GM08714 (cell line): Measurements from ENCODE around the gene RGSL1.

Experiments used
- H3K4me3 ChIP-seq: fragments of 200-500 bp; sonication (Bioruptor generic); 2 replicates; pipeline ENCODE4 v1.5.1; 2014; ENCODE audit warnings: mild to moderate bottlenecking, low read length, inconsistent platforms
- ZNF274 ChIP-seq: IDR thresholded peaks from 2 replicates; pipeline ENCODE4 v1.6.1; 2012; ENCODE audit warnings: mild to moderate bottlenecking, low read depth, low read length

RGSL1 gene

DNA sequence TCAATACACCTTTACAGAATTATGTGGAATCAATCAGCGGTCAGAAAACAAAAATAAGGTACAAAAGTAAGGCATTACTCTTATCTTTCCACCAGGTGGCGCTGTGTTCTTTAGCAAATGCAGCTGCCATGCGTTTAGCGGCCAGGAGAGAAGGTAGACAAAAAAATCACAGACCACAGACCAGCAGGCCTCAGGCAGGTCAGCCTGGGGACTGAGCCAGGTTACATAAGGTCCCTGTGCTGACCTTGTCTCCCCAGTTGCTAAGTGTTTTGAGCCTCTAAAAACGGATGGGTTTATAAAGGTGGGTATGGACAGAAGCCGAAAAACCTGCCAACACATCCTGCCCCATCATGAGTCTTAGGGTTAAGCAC is 151.5 kb downstream of the RGSL1 start:
- peak overlapping the region; percentile 91; the same call in 1 of the 2 replicates for H3K4me3 ChIP-seq
- TF ChIP-seq ZNF274: no peak

DNA sequence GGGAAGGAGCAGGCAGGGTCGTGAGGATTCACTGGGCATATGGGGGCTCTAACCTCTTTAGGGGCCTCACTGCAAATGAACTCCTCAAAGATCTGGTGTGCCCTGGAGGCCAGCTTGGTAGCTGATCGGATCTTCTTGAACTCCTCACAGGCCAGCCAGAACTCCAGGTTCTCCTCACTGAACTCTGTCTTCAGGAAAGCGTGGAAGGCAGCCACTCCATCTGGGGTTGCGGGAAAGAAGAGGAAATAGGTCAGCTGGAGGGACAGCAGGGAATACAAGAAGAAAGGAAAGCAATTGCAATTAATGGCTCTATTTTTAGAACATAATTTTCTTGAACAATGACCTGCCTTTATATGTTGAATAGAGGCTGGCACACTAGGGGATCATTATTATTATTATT is 152.0 kb downstream of the RGSL1 start:
- TF ChIP-seq ZNF274: no peak
- H3K4me3 ChIP-seq: peak overlapping the region; percentile 91

DNA sequence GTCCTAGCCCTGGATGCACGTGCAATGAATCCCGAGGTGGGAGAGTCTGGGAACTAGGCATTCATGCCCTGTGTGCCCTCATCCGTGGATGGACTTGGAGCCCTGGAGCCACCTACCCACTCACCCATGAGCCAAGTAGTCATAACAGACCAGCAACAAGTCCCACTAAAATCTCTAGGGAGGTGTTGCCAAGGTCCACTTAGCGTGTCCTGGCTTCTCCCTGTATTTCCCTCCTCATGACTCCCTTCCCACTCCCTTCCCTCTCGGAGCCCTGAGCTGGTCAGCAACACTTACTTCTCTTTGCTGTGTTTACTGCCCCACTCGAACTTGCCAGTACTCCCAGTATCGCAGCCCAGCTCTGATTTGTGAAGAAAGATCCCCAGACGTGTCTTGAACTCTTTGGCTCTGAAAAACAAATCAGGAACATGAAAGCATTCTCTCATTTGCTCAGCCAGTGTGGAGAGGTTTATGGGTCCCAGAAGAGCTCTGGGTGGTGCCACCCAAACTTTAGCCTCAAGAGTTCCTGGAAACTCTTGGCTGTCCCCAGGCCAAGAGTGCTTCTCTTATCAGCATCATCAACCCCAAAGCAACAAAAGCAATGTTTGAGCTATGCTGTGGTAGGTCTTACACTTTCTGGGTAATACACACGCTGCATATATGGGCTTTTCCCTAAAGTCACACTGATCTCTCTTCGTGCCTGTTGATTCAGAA is 153.1 kb downstream of the RGSL1 start:
- peak overlapping the region; percentile 91 for H3K4me3 ChIP-seq
- no peak for TF ChIP-seq ZNF274

DNA sequence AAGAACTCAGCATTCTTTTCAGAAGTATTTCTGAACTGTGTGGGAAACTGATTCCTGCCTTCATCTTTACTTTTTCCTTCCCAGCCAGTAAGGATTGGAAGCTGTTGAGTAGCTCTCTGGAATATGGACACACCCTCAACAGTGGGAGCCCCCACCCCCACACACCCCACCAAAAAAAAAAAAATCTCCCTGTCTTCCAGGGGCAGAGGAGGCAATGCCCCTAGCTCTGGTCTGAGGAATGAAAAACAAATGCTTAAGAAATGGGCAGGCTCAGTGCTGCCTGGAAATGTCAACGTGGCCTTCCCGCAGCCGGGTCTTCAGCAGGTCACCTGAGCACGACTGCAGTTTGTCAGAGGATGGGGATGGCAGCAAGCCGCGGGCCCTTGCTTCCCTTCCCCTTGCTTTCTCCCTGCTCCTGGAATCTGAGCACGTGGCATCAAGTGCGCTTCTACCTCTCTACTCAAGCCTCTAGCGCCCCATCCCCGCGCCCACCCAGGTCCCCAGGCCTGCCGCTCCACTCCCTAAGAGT is 153.8 kb downstream of the RGSL1 start:
- TF ChIP-seq ZNF274: no peak

DNA sequence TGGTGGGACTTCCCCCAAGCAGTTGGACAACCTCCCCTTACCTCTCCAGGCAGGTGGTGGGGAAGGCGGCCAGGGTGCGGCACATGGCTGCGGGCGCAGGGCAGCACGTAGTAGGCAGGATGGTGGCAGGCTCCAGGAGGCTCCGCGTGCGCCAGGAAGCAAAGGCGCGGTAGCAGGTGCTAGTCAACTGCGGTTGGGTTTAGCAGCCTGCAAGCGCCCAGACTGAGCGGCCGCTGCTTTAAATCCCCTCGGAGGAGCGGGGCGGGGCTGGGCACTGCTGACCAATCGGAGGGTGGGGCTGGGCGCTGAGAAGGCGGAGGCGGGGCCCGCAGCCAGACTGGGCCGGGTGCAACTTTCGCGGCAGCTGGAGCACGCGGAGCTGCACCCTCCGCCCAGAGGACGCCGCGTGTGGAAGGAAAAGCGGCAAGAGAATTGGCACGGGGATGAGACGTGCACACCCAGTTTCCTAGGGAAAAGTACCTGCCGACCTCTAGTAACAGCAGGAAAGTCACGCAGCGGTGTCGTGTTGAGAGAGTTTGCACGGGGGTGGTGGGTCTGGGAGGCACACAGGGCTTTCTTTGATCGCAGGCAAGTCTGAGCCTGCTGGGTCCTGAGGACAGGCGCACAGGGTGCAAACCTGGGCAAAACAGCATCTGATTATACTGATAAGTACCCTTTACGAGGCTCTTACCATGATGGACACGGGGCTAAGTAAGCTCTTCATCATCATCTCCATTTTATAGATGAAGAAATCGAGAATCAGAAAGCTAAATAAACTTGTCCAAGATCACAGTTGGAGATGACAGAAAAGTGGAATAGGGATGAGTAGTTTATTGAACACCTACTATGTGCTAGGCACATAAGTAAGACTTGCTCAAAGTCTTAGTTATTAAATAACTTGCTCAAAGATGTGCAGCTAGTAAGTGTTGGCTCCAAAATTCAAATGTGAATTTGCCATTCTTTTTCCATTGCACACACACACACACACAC is 154.5 kb downstream of the RGSL1 start, which contains the start of gene RGS16:
RGS16 (minus strand) TSS at position 215 of the 990 bp plus-strand sequence; CDS start at position 85, 130 bp downstream.
- TF ChIP-seq ZNF274: no peak
- H3K4me3 ChIP-seq: peak within 1 kb of the TSS; percentile 91

More for the DNA sequence above, 153.8 kb downstream of the RGSL1 start:
- peak overlapping the region; percentile 91 for H3K4me3 ChIP-seq

DNA sequence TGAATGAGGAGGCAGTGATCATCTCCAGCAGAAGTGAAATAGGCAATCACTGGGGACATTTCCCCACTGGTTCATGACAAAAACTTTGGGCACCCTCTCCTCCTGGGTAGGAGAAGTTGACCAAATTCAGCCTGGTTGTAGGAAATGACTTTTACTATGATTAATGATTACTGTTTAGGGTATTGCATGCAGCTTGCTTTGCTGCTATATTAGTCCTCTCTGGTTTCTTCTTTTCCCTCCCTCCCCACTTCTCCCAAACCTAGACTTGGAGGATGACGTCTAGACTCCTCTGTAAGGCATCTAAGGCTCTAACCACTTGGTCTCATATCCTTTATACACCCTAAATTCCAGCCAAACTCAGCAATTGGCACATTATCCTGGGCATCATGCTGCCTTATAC is 157.6 kb downstream of the RGSL1 start:
- H3K4me3 ChIP-seq: no peak overlapping the region; the same call in 1 of the 2 replicates
- no peak for TF ChIP-seq ZNF274

DNA sequence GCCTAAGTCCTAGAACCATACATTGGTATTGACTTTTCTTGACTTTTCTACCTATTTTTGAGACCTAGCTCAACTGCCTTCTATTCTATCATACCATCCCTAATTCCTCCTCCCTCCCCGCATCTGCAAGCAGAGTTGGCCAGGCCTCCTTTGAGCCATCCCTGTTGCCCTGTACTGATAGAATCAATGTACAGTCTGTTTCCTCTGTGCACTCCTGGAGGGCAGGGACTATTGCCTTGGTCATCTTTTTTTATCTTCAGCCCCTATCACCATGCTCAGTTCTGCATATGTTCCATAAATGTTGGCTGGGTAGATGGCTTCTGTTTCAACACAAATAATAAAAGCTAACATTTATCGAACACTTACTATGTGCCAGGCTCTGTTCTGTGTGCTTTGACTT is 158.3 kb downstream of the RGSL1 start:
- H3K4me3 ChIP-seq: no peak overlapping the region
- no peak for TF ChIP-seq ZNF274

DNA sequence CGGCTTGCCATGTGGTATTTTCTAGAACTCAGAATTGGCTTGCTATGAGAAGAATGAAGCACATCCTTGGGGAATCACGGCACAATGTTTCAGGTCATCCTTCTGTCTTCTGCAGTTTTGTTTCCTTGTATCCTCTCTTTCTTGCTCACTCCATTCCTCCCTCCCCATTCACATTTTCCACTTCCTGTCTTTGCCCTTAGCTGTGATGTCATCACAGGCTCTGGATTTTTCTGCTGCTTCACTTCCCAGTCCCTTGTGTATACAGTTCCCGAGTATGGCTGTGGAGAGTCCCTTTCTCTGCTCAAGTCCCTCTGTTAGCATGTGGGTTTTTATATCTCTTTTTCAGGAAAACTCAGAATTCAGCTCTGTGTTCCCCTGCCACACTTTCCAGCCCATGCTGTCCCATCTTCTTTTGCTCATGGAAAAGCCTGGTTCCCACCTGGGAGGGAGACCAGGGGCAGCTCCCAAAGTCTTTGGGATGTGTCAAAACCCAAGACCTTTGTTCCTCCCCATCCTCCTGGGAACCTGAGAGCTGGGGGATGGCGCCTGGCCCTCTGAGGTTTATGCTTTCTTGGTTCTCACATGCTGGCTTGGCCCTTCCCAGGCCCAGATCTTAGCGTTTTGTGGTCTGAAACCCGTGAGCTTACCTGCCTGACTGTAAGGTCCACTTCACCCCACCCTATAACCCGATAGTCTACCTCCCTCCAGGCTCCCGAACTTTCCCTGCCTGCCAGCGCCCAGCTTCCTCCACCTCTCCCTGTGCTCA is 159.1 kb downstream of the RGSL1 start:
- no peak overlapping the region for H3K4me3 ChIP-seq
- no peak for TF ChIP-seq ZNF274
